CD14-positive monocyte (primary cell): ENCODE measurements around the gene LCE2C. TPM values are rescaled to one million over a fixed set of nuclear protein-coding genes. Genes with fewer than 3 reads are reported as not detected.

Source experiments
- DNase-seq, 3 donors: peaks; one replicate each; pipeline ENCODE4 v3.0.0-alpha.2; 2011 to 2022
- H2AFZ ChIP-seq: 2 replicates; pipeline ENCODE4 v1.6.0; 2012; ENCODE audit warnings: mild to moderate bottlenecking, low read depth, low read length, inconsistent platforms; ENCODE audit not compliant: insufficient read depth, poor library complexity, severe bottlenecking
- H3K27ac ChIP-seq, 2 donors: 1 replicate in 1 of 2; 2 replicates in 1 of 2; pipeline ENCODE4 v1.5.1; 2012 to 2013; ENCODE audit warnings: low read length in 2 of 2, control low read depth in 1 of 2, inconsistent platforms in 1 of 2, low read depth in 1 of 2, mild to moderate bottlenecking in 1 of 2
- H3K27me3 ChIP-seq, 2 donors: one replicate each; pipeline versions ENCODE4 v1.6.0 to v1.6.1; 2011 to 2013; ENCODE audit warnings: low read length in 2 of 2; ENCODE audit not compliant: control insufficient read depth in 2 of 2, insufficient read depth in 2 of 2
- H3K36me3 ChIP-seq, 2 donors: replicated peaks in 1 of 2; 1 replicate in 1 of 2; 2 replicates in 1 of 2; pipeline versions ENCODE4 v1.5.1 to v1.6.1; 2012 to 2013; ENCODE audit warnings: low read length in 2 of 2, control low read depth in 1 of 2, inconsistent platforms in 1 of 2, mild to moderate bottlenecking in 1 of 2; ENCODE audit not compliant: insufficient read depth in 2 of 2, control insufficient read depth in 1 of 2
- H3K4me1 ChIP-seq, 2 donors: 1 replicate in 1 of 2; 2 replicates in 1 of 2; pipeline versions ENCODE4 v1.5.1 to v1.6.1; 2012 to 2013; ENCODE audit warnings: low read length in 2 of 2, control low read depth in 1 of 2, inconsistent platforms in 1 of 2, mild to moderate bottlenecking in 1 of 2, moderate library complexity in 1 of 2; ENCODE audit not compliant: insufficient read depth in 2 of 2, control insufficient read depth in 1 of 2
- H3K4me2 ChIP-seq: replicated peaks from 2 replicates; pipeline ENCODE3; 2012; ENCODE audit warnings: low read length, moderate library complexity, mild to moderate bottlenecking; ENCODE audit not compliant: poor library complexity, severe bottlenecking; ENCODE audit errors: extremely low read depth
- H3K4me3 ChIP-seq, 3 experiments: fragments of 200-600 bp in 1 of 3; sonication (generic) in 1 of 3; replicated peaks in 1 of 3; 1 replicate in 2 of 3; 2 replicates in 1 of 3; pipeline ENCODE4 v1.5.1; 2011 to 2013; ENCODE audit warnings: low read length in 3 of 3, mild to moderate bottlenecking in 3 of 3, control low read depth in 2 of 3, low read depth in 2 of 3, inconsistent platforms in 1 of 3, moderate library complexity in 1 of 3
- H3K79me2 ChIP-seq: 2 replicates; pipeline ENCODE4 v1.6.0; 2012; ENCODE audit warnings: mild to moderate bottlenecking, control low read depth, inconsistent platforms, low read length, moderate library complexity; ENCODE audit not compliant: insufficient read depth
- H3K9ac ChIP-seq: 2 replicates; pipeline ENCODE4 v1.6.0; 2017; ENCODE audit warnings: low read length, mild to moderate bottlenecking; ENCODE audit not compliant: insufficient read depth, poor library complexity, severe bottlenecking
- H3K9me3 ChIP-seq, 2 donors: replicated peaks in 1 of 2; 1 replicate in 1 of 2; 2 replicates in 1 of 2; pipeline versions ENCODE4 v1.5.1 to v1.6.1; 2012 to 2013; ENCODE audit warnings: low read length in 2 of 2, control low read depth in 1 of 2; ENCODE audit not compliant: control insufficient read depth in 1 of 2, insufficient read depth in 1 of 2
- H4K20me1 ChIP-seq: 2 replicates; pipeline ENCODE4 v1.6.0; 2012; ENCODE audit warnings: mild to moderate bottlenecking, low read length, control low read depth, moderate library complexity; ENCODE audit not compliant: insufficient read depth
- H3K27ac Mint-ChIP-seq, 7 donors: one replicate each; pipeline ENCODE4 v1.8.0; 2020; ENCODE audit warnings: mild to moderate bottlenecking in 7 of 7, mixed read lengths in 7 of 7, moderate library complexity in 6 of 7, inconsistent platforms in 2 of 7
- H3K27me3 Mint-ChIP-seq, 3 donors: one replicate each; pipeline ENCODE4 v1.8.0; 2021 to 2022; ENCODE audit warnings: low read depth in 3 of 3, mild to moderate bottlenecking in 3 of 3, mixed read lengths in 3 of 3, moderate library complexity in 3 of 3, inconsistent platforms in 1 of 3
- H3K36me3 Mint-ChIP-seq, 2 donors: one replicate each; pipeline ENCODE4 v1.8.0; 2020; ENCODE audit warnings: mixed read lengths in 2 of 2, inconsistent platforms in 1 of 2, mild to moderate bottlenecking in 1 of 2
- H3K4me1 Mint-ChIP-seq: one replicate; pipeline ENCODE4 v1.8.0; 2020; ENCODE audit warnings: mild to moderate bottlenecking, mixed read lengths
- H3K4me3 Mint-ChIP-seq, 2 donors: one replicate each; pipeline ENCODE4 v1.8.0; 2020; ENCODE audit warnings: mild to moderate bottlenecking in 2 of 2, mixed read lengths in 2 of 2, moderate library complexity in 1 of 2
- H3K9me3 Mint-ChIP-seq, 7 donors: one replicate each; pipeline ENCODE4 v1.8.0; 2020 to 2022; ENCODE audit warnings: mixed read lengths in 7 of 7, mild to moderate bottlenecking in 6 of 7, moderate library complexity in 6 of 7, inconsistent platforms in 2 of 7
- WGBS: methylation state at CpG from one replicate; pipeline ENCODE4 v1.1.5; 2013; ENCODE audit warnings: missing lambda C conversion rate; ENCODE audit not compliant: insufficient coverage; 5-methylcytosine and 5-hydroxymethylcytosine counted together
- intact Hi-C, 2 donors: fragments of 100-400 bp; cut with micrococcal nuclease; formaldehyde crosslinking; loops; one replicate each; pipeline versions ENCODE4 v1.15.0 to v1.15.1; 2023
- polyA plus RNA-seq, 3 donors: library from polyadenylated mRNA; depleted of rRNA in 1 of 3; unstranded in 2 of 3; stranded (reverse) in 1 of 3; fragments of 300-500 nt in 2 of 3; fragments of >200 nt in 1 of 3; fragmentation: Illumina TruSeq in 2 of 3; gene quantifications; 1 replicate in 2 of 3; 2 replicates in 1 of 3; pipeline ENCODE4 v1.2.3, GENCODE V29; 2012 to 2021
- TF ChIP-seq, protein P1 (sequence below): fragments of 200-600 bp; IDR thresholded peaks from one replicate; pipeline ENCODE4 v1.8.0; 2022; ENCODE audit warnings: antibody characterized with exemption, mild to moderate bottlenecking

Gene LCE2C
- polyA plus RNA-seq, 3 donors = not detected

DNA sequence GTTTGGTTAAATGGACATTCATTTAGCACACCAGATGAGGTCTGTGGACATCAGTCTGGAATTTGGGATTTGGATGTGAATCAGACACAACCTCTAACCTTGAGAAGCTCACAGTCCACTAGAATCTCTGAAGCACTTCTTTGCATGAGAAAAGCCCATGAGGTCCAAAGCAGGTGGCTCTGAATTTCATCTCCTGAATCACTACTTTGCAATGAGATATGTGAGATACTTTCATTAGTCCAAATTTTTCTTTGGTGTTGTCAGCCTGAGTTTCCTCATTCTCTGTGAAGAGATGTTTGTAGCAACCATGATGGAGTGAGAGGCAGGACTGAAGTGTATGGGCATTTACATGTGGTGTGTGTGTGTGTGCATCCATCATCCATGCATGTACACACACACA is 28.4 kb upstream of the LCE2C start:
- no peaks in the 10 kb centered on the region for H3K9me3 Mint-ChIP-seq

DNA sequence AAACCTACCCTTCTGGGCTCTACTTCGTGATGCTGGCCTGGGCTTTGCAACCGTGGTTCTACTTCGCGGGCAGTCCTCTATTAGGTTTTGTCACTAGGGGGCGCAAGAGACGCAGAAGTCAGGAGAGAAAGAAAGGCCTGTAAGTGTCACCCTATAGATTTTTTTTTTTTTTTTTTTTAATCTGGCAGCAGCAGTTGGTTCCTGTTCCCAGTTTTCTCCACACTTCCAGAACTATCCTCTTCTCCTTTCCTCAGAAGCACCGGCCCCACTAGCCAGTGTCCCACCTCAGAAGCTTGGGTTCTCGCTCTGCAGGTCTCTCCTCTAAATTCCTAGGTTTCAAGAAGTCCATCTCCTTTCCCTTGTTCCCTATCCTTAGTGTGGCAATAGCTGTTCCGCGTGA is 21.0 kb upstream of the LCE2C start:
- no peaks in the 10 kb centered on the region for H3K27me3 ChIP-seq
- Mint-ChIP-seq H3K36me3 (no peaks in the 10 kb centered on the region), H3K27ac (peak overlapping the region in 1 of 7 donors; percentile 31), H3K27me3 (peaks cover 6 to 14% (median 12%) of the 10 kb centered on the region in 3 donors), H3K4me1 (peaks cover 3% of the 10 kb centered on the region), H3K4me3 (peak overlapping the region in 1 of 2 donors; percentile 17), H3K9me3 (no peaks in the 10 kb centered on the region)
- no peak overlapping the region for H3K9ac ChIP-seq
- DNase-seq = peak; percentile 11 to 31 (median 22)
- H3K79me2 ChIP-seq = no peaks in the 10 kb centered on the region
- peak overlapping the region; percentile 26 for H2AFZ ChIP-seq
- intact Hi-C loops = no loop called here
- H3K4me3 ChIP-seq = no peak overlapping the region
- no peaks in the 10 kb centered on the region for H3K4me1 ChIP-seq
- H3K4me2 ChIP-seq = no peak overlapping the region
- WGBS = 55% methylated on average over 2 of the region's 10 CpGs
- no peaks in the 10 kb centered on the region for H3K36me3 ChIP-seq
- TF ChIP-seq, protein P1, sequence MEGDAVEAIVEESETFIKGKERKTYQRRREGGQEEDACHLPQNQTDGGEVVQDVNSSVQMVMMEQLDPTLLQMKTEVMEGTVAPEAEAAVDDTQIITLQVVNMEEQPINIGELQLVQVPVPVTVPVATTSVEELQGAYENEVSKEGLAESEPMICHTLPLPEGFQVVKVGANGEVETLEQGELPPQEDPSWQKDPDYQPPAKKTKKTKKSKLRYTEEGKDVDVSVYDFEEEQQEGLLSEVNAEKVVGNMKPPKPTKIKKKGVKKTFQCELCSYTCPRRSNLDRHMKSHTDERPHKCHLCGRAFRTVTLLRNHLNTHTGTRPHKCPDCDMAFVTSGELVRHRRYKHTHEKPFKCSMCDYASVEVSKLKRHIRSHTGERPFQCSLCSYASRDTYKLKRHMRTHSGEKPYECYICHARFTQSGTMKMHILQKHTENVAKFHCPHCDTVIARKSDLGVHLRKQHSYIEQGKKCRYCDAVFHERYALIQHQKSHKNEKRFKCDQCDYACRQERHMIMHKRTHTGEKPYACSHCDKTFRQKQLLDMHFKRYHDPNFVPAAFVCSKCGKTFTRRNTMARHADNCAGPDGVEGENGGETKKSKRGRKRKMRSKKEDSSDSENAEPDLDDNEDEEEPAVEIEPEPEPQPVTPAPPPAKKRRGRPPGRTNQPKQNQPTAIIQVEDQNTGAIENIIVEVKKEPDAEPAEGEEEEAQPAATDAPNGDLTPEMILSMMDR = peak; percentile 79
- no peaks in the 10 kb centered on the region for H3K9me3 ChIP-seq
- no peaks in the 10 kb centered on the region for H4K20me1 ChIP-seq
- H3K27ac ChIP-seq = no peak overlapping the region

More for the DNA sequence above, 28.4 kb upstream of the LCE2C start:
- Histone ChIP-seq H2AFZ (no peak overlapping the region), H3K4me1 (no peaks in the 10 kb centered on the region), H3K36me3 (no peaks in the 10 kb centered on the region), H3K9ac (no peak overlapping the region), H3K4me3 (no peak overlapping the region), H3K27me3 (no peaks in the 10 kb centered on the region), H3K79me2 (no peaks in the 10 kb centered on the region), H3K9me3 (no peaks in the 10 kb centered on the region), H3K4me2 (no peak overlapping the region), H3K27ac (no peak overlapping the region), H4K20me1 (no peaks in the 10 kb centered on the region)
- no peak overlapping the region for H3K4me3 Mint-ChIP-seq
- H3K27ac Mint-ChIP-seq = no peak overlapping the region
- no peak for DNase-seq
- no peaks in the 10 kb centered on the region for H3K36me3 Mint-ChIP-seq
- TF ChIP-seq, protein P1 = no peak
- peaks cover 5 to 11% (median 6%) of the 10 kb centered on the region in 3 donors for H3K27me3 Mint-ChIP-seq
- intact Hi-C loops = no loop called here
- H3K4me1 Mint-ChIP-seq = no peaks in the 10 kb centered on the region
